Glomerular visceral epithelial cell (primary cell): ENCODE data around the gene ITIH3.

Experiments
- DNase-seq: peaks from one replicate; pipeline ENCODE4 v3.0.0-alpha.2; 2016; ENCODE audit errors: extremely low spot score

Gene ITIH3

GRCh38 chr3:52844290-52844975 is 49.8 kb downstream of the ITIH3 start:
- no peak for DNase-seq

GRCh38 chr3:52845157-52845556 is 50.6 kb downstream of the ITIH3 start:
- no peak for DNase-seq

GRCh38 chr3:52845691-52846431 is 51.3 kb downstream of the ITIH3 start:
- no peak for DNase-seq

GRCh38 chr3:52846432-52846965 is 51.9 kb downstream of the ITIH3 start:
- DNase-seq, result no peak

GRCh38 chr3:52847241-52847640 is 52.6 kb downstream of the ITIH3 start:
- DNase-seq, result no peak

- DNase-seq, result no peak
Observed at GRCh38 chr3:52847726-52848125, 53.1 kb downstream of the ITIH3 start.

- peak; percentile 40 for DNase-seq
Observed at GRCh38 chr3:52848617-52849016, 54.0 kb downstream of the ITIH3 start.

GRCh38 chr3:52849656-52850055 is 55.1 kb downstream of the ITIH3 start:
- DNase-seq, result no peak

GRCh38 chr3:52851348-52851747 is 56.8 kb downstream of the ITIH3 start:
- DNase-seq, result peak; percentile 48

- no peak for DNase-seq
Observed at GRCh38 chr3:52852419-52852818, 57.8 kb downstream of the ITIH3 start.

GRCh38 chr3:52854013-52854412 is 59.4 kb downstream of the ITIH3 start:
- DNase-seq, result no peak

- DNase-seq, result no peak
Observed at GRCh38 chr3:52856666-52857065, 62.1 kb downstream of the ITIH3 start.

- no peak for DNase-seq
Observed at GRCh38 chr3:52857133-52857532, 62.5 kb downstream of the ITIH3 start.

GRCh38 chr3:52857864-52858263 is 63.3 kb downstream of the ITIH3 start:
- DNase-seq, result no peak
